ENCODE data around the gene PCGF3.

PCGF3 gene

GRCh38 chr4:676871-677235, 28.8 kb upstream of the PCGF3 start:
- DNase-seq (ENCODE audit: low read depth) = no peak
- TF ChIP-seq CTCF (IDR thresholded peaks at IDR 0.05; ENCODE audit: control insufficient read depth, insufficient read depth, low read depth, low read length, missing control alignments) = no peak
- H3K4me3 ChIP-seq (ENCODE audit: control insufficient read depth, low read depth, low read length) = no peak overlapping the region

GRCh38 chr4:677431-678293, 28.0 kb upstream of the PCGF3 start:
- no peak overlapping the region for H3K4me3 ChIP-seq (ENCODE audit: control insufficient read depth, low read depth, low read length)
- DNase-seq (ENCODE audit: low read depth) = no peak
- TF ChIP-seq CTCF (IDR thresholded peaks at IDR 0.05; ENCODE audit: control insufficient read depth, insufficient read depth, low read depth, low read length, missing control alignments) = no peak

GRCh38 chr4:678331-679103, 27.1 kb upstream of the PCGF3 start:
- no peak overlapping the region for H3K4me3 ChIP-seq (ENCODE audit: control insufficient read depth, low read depth, low read length)
- TF ChIP-seq CTCF (IDR thresholded peaks at IDR 0.05; ENCODE audit: control insufficient read depth, insufficient read depth, low read depth, low read length, missing control alignments) = no peak
- DNase-seq (ENCODE audit: low read depth) = no peak

GRCh38 chr4:679104-679481, 26.5 kb upstream of the PCGF3 start:
- no peak for DNase-seq (ENCODE audit: low read depth)
- no peak for TF ChIP-seq CTCF (IDR thresholded peaks at IDR 0.05; ENCODE audit: control insufficient read depth, insufficient read depth, low read depth, low read length, missing control alignments)
- no peak overlapping the region for H3K4me3 ChIP-seq (ENCODE audit: control insufficient read depth, low read depth, low read length)

- no peak for DNase-seq (ENCODE audit: low read depth)
- H3K4me3 ChIP-seq (ENCODE audit: control insufficient read depth, low read depth, low read length) = no peak overlapping the region
- no peak for TF ChIP-seq CTCF (IDR thresholded peaks at IDR 0.05; ENCODE audit: control insufficient read depth, insufficient read depth, low read depth, low read length, missing control alignments)
These were observed 26.0 kb upstream of the PCGF3 start for GRCh38 chr4:679629-680028.

GRCh38 chr4:680091-680490, 25.5 kb upstream of the PCGF3 start:
- TF ChIP-seq CTCF (IDR thresholded peaks at IDR 0.05; ENCODE audit: control insufficient read depth, insufficient read depth, low read depth, low read length, missing control alignments) = no peak
- no peak overlapping the region for H3K4me3 ChIP-seq (ENCODE audit: control insufficient read depth, low read depth, low read length)
- no peak for DNase-seq (ENCODE audit: low read depth)

Data from AG09309 (cell line).